GM19025 (cell line): ENCODE results near the gene NSF.
"Not testable (repeated sequence)": the region's sequence is repeated elsewhere in the genome, so short reads cannot be mapped to it uniquely, and the experiment has no call there.

Experiments
- ATAC-seq: cut with Tn5 transposase; IDR thresholded peaks from one replicate; pipeline ENCODE4 v1.9.1; 2021; ENCODE audit warnings: mild to moderate bottlenecking, low read depth, moderate library complexity; ENCODE audit not compliant: unreplicated experiment

NSF gene

DNA sequence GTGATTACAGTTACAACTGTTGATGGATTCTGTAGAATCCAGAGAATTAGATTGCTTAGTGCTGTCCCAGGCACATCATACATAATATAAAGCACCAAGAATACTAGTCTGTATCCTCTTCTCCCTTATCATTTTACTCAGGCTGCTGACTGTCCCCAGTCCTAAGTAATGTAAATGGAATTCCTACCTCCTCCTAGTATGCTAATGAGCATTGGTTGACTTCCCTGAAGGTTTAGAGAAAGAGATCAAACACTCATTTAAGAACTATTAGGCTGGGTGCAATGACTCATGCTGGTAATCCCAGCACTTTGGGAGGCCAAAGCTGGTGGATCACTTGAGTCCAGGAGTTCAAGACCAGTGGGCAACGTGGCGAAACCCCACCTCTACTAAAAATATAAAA is 37.0 kb downstream of the NSF start:
- not testable (repeated sequence) for ATAC-seq

DNA sequence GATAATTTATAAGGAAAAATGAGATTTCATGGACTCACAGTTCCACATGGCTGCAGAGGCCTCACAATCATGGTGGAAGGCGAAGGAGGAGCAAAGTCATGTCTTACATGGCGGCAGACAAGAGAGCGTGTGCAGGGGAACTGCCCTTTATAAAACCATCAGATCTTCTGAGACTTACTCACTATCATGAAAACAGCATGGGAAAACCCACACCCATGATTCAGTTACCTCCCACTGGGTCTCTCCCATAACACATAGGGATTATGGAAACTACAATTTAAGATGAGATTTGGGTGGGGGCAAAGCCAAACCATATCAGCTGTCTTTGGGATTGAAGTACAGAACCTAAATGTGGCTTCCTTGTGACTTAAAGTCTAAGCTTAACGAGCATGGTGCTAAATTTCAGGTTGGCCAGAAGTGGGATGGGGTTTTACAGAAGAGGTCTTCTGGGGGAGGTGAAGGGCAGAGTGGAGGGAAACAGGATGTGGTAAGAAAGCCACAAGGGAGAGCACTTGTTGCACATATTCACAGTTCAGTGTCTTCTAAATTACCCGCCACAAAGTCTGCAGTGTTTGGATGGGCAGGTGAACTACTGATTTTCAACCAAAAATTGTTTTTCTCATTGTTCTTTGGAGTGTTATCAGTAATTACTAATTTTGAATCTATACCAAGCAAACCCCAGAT is 38.4 kb downstream of the NSF start:
- not testable (repeated sequence) for ATAC-seq

DNA sequence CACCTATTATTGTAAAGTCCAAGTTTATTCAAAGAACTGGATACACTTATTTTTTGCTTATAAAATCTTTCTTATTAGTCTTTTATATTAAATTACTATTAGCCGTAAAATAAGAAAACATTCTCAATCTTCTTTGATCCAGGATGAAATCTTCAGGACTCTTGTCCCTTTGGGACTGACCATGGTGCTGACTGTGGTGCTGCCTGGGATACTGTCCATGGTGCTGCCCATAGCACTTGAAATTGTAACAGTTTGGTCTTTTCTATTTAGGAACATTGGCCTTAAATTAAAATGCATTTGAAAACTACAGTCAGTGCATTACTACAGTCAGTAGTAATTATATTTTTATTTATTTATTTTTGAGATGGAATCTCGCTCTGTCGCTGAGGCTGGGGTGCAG is 41.7 kb downstream of the NSF start:
- ATAC-seq = not testable (repeated sequence)

DNA sequence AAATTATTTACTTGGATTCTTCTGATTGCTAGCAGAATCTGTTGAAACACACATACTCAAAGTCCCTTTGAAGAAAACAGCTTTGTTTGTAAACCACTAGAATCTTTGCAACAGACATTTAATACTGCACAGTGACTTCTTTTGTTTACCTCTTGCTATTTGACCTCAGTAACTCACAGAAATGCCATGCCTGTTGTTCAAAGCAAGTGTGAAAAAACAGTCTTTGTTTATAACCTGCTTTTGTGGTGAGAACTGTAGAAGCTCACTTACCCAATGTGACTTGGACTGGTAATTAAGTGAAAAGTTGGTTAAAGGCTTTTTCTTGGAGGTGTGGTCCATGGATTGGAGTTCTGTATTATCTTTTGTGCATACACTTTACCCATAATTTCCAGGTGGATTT is 44.4 kb downstream of the NSF start:
- not testable (repeated sequence) for ATAC-seq

DNA sequence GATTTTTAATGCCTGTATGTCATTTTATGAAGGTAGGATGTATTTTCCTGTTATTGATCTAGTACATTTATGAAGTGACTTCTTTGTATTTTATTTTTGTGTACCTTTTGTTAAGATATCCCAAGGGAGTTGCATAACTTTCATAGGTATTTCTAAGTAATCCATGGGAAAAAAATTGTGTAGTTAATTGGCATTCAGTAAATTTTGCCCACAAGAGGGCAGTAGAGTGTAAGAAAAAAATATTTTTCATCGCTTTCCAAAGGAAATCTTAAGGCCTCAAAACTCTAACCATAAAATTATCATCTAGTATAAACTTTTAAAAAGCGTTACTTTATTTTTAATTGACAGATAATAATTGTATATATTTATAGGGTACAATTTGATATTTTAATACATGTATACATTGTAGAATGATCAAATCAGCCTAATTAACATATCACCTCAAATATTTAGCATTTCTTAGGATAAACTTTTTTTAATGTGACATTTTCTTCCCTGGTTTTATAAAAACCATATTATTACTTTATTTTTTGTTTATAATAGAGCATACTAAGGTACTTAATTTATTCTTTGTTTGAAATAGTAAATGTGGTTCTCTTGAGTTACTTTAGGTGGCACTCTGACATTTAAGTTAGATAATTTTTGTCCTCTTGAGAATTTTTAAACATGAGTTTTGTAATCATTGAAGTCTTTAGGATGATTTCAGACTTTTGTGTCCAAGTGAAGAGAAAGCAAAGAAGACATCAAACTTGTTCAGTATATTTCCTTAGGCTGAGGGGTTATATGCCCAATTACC is 51.6 kb downstream of the NSF start:
- ATAC-seq = not testable (repeated sequence)

DNA sequence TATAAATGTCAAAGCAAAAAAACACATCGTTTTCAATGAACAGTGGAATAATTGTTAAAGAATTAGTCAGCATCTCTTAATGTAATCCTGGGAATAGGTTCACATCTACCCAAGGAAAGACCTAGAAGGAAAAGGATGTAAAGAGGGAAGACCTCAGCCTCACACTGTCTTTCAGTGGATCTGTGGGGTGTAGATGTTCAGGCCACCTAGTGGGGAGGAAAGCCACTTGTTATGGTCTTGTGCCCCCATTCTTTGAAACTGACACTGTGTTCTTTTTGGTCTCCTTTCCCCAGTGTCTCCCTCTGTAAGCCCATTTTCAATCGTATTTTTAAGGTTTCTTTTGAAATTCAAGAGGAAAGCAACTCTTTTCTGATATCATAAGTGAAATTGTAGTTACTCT is 56.8 kb downstream of the NSF start:
- ATAC-seq = not testable (repeated sequence)

DNA sequence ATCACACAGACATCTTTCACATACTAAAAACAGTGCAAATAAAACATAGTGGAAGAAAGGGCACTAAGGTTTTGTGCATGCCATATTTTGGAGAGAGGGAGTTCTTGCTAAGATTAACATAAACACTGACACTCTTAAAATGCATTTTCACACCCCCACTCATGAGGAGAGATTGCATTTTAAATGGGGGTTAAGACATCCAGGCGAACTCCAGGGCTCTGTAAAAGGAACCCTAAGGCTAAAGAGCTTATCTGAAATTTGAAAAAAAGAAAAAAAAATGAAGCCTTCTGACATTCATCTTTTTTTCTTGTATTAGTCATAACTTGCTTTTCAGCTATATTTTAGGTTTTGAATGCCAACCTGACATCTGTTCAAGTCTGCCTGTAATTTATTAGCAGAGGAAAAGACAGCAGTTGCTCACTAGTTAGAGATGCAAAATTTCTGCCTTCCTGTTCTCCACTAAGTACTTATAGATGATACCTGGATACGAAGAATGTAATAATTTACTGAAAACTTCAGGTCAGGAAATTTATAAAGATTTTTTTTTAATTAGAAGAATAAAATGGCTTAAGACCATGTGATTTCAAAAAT is 57.3 kb downstream of the NSF start:
- ATAC-seq = not testable (repeated sequence)

DNA sequence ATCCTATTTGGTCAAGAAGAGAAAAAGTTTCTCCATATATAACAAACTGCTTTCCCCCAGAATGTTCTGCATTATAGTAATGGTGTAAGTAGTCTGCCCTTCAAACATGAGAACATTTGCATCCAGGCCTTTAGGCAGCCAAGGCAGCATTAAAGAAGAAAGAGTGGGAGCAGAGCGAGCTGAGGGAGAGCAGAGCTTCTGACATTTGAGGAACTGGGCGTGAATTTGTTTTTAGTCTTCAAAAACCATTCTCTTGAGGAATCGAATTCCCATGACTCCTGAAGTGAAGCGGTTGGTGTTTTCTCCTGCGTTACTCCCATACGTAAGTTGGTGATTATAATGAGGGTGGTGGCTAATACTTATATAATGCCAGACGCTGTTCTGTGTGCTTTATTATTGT is 58.8 kb downstream of the NSF start:
- ATAC-seq = not testable (repeated sequence)

DNA sequence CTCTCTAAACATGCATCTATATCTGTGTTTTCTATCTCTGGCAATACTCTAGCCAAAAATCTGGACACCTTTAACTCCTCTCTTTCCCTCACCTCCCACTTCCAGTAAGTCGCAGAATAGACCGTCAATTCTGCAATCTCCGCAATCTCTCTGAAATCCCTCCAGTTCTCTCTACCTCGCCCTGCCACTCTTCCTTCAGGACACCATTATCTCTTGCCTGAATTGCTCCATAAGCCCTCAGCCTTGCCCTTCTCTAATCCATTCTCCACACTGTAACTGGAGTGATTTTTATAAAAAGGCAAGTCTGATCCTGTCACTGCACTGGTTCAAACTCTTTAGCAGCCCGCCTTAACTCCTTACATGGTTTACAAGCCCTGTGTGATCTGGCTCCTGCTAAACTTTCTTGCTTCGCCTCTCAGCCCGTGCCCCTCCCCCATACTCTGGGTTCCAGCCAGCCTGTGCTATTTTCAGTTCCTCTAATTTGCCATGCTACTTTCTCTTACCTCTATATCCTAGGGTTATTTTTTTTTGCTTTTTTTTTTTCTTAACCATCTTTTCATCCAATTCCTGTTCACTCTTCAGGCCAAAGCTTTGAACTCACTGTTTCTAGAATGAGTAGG is 61.7 kb downstream of the NSF start:
- ATAC-seq = not testable (repeated sequence)

DNA sequence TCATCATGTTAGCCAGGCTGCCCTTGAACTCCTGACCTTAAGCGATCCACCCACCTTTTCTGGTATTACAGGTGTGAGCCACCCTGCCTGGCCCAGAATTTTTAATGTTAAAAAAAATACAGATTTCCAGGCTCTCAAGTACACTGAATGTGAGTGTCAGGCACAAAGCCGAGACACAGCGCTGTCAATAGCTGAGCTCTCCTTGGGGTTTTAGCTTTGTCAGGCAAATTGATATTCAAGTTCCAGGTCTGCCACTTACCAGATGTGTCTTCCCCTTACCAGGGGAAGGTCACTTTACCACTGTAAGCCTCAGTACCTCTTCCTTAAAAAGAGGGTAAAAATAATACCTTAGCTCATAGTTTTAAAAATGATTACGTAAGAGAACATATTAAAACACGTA is 67.8 kb downstream of the NSF start:
- ATAC-seq = not testable (repeated sequence)

DNA sequence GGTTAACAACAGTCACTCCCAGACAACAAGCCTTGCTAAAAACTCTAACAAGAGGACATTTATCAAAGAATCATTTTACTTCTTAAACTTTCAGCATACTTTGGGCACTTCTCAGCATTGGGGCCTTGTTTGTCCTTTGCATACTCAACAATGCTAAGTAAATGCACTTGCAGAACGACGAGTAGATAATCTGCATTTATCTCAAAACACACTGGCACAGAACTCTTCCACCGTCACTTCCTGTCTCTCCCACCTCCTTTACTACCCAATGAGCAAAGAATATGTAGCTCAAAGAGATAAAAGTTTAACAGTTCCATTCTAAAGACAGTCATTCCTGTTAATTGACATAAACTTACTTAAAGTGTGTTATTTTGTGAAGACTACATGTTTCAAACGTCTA is 69.2 kb downstream of the NSF start:
- ATAC-seq = not testable (repeated sequence)

DNA sequence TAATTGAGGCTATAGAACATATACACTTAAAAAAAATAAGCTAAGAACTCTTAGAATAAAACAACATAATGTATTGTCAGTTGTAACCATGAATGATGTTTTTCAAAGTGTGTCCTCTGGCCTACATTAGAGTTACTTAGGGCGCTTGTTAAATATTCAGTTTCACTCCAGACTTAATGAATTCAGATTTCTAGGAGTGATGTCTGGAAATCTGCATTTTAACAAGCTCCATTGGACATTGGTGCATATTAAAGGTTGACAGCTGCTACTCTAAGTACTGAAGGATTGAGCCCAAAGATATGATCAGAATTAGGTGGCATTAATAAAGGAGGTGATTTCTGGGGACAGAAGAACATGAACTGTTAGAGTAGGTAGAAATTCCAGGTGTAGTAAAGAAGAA is 72.7 kb downstream of the NSF start:
- not testable (repeated sequence) for ATAC-seq

DNA sequence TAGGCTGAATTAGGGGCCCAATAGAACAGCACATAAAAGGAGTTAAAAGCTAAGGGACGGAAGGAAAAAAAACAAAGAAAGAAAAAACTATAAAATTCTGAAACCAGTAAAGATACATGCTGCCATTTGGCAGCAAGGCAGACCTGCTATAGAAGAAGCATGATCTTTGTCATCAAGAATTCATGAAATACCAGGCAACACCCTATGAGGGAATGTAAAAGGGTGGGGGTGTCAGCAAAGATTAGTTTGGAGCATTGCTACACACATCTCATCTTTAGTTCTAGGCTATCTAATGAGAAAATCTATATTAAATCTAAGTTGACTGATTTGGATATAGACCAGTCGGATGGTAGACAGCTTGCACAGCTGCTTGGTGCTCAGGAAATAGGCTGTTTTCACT is 73.1 kb downstream of the NSF start:
- not testable (repeated sequence) for ATAC-seq

DNA sequence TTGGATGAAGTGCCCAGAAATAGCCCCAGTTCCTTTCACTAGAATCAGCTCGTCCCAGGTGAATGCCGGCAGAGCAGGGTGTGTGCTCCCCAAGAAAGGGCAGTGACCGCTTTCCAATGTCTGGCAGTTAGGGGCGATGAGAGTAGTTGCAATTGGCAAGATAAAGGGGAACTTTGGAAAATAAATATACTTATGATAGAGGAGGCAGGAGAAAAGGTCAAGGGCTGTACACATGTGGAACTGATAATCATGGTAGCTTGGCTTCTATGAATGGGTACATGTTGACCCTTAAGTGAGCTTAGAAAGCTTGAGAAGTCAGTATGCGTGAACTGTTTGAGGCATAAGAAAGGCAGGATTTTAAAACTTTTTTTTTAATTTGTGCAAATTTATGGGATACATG is 75.5 kb downstream of the NSF start:
- ATAC-seq = not testable (repeated sequence)

DNA sequence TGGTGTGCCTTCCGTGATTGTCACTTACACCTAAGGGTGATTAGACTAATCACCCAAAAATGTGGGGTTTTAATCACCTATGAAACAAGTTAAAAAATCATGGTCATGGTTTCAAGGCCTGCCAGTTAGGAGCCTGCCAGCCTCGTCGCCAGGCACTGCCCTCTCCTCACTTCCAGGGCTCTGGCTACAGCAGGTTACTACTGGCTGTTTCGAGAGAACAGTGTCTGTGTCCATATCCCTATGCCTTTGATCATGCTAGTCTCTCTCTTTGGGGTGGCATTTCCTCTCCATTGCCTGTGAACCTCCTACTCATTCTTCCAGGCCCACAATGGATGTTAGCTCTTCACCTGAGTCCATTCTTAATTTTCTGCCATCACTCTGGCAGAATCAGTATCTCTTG is 80.3 kb downstream of the NSF start:
- not testable (repeated sequence) for ATAC-seq

DNA sequence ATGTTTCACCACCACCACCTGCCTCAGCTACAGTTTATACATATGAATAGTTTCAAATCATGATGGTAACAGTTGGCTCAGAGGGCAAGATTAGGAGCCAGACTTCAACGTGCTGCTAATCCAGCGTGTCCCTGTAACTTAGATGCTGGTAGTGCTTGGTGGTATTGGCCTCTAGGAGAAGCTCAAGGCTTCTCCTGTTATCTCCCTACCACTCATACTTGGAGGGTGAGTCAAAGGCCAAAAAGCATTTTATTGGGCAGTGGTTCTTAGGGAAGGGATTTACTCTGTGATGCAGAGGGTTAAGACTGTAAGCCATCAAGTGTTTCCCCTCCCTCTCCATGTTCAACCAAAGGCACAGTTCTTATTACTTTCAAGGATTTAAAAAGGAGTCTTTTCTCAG is 82.3 kb downstream of the NSF start:
- ATAC-seq = not testable (repeated sequence)

DNA sequence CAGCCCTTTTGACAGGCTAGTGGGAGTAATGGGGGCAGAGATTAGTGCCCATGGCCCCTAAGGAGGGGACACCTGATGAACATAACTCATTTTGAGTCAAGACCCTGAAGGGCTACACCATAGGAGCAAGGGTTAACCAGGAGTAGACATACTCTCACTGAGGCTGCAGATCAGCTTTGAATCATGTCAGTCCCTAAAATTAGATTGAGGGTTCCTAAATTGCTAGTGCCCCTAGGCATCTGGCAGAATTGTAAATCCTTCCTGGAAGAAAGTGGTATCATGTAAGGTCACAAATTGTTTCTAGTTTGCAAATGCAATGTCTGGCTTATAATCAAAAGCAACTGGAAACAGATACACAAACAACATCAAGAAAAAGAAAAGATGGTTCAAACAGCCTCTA is 87.3 kb downstream of the NSF start:
- ATAC-seq = not testable (repeated sequence)

DNA sequence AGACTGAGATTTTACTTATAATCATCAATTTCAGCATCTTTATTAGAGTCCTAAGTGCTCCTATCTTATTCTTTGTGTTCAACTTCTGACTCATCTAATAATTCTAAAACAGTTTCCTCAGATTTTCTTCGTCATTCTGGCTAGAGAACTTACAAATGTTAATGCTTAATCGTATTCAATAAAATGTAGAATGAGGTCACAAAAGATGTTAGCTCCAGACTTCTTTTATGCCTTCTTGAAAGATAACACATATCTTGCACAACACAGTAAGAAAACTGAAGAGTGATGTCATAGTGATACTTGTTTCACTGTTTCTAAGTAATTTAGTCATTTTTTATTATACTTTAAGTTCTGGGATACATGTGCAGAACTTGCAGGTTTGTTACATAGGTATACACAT is 93.2 kb downstream of the NSF start:
- ATAC-seq = not testable (repeated sequence)

DNA sequence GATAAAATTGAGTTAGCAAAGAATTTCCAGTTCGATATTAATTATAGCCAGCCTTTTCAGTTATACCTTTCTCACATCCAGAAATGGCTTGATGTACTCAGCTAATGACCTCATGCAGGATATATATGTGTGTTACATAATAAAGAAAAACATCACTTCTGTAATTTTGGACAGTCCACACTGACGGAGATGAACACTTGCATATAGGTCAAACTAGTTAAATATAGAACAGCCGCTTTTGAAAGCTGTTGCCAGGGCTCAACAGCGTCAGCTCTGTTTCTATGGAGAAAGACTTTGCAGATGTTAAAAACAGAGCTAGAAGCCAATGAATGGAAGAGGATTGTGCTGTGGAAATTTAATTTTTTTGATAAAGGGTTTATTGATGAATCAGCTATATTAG is 94.8 kb downstream of the NSF start:
- not testable (repeated sequence) for ATAC-seq

DNA sequence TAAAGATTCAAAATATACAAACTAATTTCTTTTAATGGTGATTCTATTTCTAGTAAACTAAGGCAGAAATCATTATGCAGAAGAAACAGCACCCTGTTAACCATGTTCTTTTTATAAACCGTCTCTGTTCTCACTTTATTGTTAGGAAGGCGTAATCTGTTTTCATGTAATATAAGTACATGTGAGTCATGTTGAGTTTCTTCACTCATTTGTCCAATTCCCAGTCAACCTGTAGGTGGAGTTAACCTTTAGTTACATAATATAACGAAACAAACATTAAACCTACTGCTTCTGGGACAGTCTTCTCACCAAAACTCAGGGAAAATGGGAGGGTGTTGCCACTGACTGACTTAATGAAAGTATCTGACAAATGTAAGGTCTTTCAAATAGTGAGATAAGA is 101.7 kb downstream of the NSF start:
- not testable (repeated sequence) for ATAC-seq

DNA sequence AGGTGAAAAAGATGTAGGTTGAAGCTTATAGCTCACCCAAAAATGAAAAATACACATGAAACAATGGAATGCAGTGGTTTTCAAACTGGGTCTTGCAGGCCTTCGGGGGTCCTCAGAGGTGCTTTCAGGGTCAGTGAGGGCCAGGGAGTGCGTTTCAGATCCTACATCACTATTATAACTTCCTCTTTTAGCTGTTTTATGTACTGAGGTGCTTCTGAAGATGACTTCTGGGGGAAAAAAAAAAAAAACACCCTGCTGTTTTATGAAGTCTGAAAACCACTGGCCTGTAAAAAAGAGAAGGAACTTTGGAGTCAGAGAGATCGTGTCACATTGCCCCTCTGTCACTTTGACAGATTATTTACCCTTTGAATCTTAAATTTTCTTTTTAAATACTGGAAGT is 102.8 kb downstream of the NSF start:
- ATAC-seq = not testable (repeated sequence)
